Activated CD8-positive, alpha-beta memory T cell treated with anti-CD3 and anti-CD28 coated beads for 1 hour (primary cell): ENCODE data around the gene MUCL1.
A peak's percentile ranks its signal among the peaks of the same experiment; 100 is the strongest.
"Not testable (repeated sequence)": the region's sequence is repeated elsewhere in the genome, so short reads cannot be mapped to it uniquely, and the experiment has no call there.

Source experiments
- DNase-seq, 2 donors: peaks; one replicate each; pipeline ENCODE4 v3.0.0-alpha.2; 2020; ENCODE audit warnings: low read depth in 1 of 2; ENCODE audit errors: extremely low read depth in 1 of 2

The MUCL1 gene

GRCh38 chr12:54853933-54854538, at the start of gene MUCL1:
Gene MUCL1, plus strand, starts transcription at chr12:54854516. Its CDS starts 67 bp downstream, at chr12:54854583.
- peak; percentile 31 to 39 for DNase-seq

- no peak for DNase-seq
Observed at GRCh38 chr12:54821676-54822075, 32.6 kb upstream of the MUCL1 start.

- DNase-seq, result no peak
Observed at GRCh38 chr12:54824402-54824801, 29.9 kb upstream of the MUCL1 start.

GRCh38 chr12:54829511-54829910, 24.8 kb upstream of the MUCL1 start:
- DNase-seq, result no peak

GRCh38 chr12:54830199-54830598, 24.1 kb upstream of the MUCL1 start:
- no peak for DNase-seq

- no peak for DNase-seq
Observed at GRCh38 chr12:54831631-54832030, 22.7 kb upstream of the MUCL1 start.

GRCh38 chr12:54840244-54840865, 14.0 kb upstream of the MUCL1 start:
- DNase-seq, result no peak

- no peak for DNase-seq
Observed at GRCh38 chr12:54857406-54857805, 3.1 kb downstream of the MUCL1 start.

- DNase-seq, result no peak
Observed at GRCh38 chr12:54858562-54858961, 4.2 kb downstream of the MUCL1 start.

GRCh38 chr12:54859502-54859901, 5.2 kb downstream of the MUCL1 start:
- no peak for DNase-seq

- no peak for DNase-seq
Observed at GRCh38 chr12:54861927-54862326, 7.6 kb downstream of the MUCL1 start.

- no peak for DNase-seq
Observed at GRCh38 chr12:54863948-54864618, 9.8 kb downstream of the MUCL1 start.

- DNase-seq, result no peak
Observed at GRCh38 chr12:54865683-54866324, 11.5 kb downstream of the MUCL1 start.

GRCh38 chr12:54868690-54869089, 14.4 kb downstream of the MUCL1 start:
- DNase-seq, result no peak

- DNase-seq, result no peak
Observed at GRCh38 chr12:54870048-54870447, 15.7 kb downstream of the MUCL1 start.

- DNase-seq, result no peak
Observed at GRCh38 chr12:54870617-54871016, 16.3 kb downstream of the MUCL1 start.

- no peak for DNase-seq
Observed at GRCh38 chr12:54879150-54879549, 24.8 kb downstream of the MUCL1 start.

GRCh38 chr12:54879579-54879978, 25.3 kb downstream of the MUCL1 start:
- DNase-seq, result no peak

GRCh38 chr12:54882079-54882478, 27.8 kb downstream of the MUCL1 start:
- no peak for DNase-seq

- DNase-seq, result not testable (repeated sequence)
Observed at GRCh38 chr12:54882597-54882996, 28.3 kb downstream of the MUCL1 start.

GRCh38 chr12:54888428-54888827, 34.1 kb downstream of the MUCL1 start:
- DNase-seq, result not testable (repeated sequence)

GRCh38 chr12:54890339-54890738, 36.0 kb downstream of the MUCL1 start:
- no peak for DNase-seq
